HG02870 (cell line): ENCODE data around the gene CLCN5.
"Not testable (repeated sequence)": the region's sequence is repeated elsewhere in the genome, so short reads cannot be mapped to it uniquely, and the experiment has no call there.

Source experiments
- ATAC-seq: cut with Tn5 transposase; IDR thresholded peaks from one replicate; pipeline ENCODE4 v1.9.1; 2021; ENCODE audit warnings: mild to moderate bottlenecking, moderate library complexity; ENCODE audit not compliant: unreplicated experiment

The CLCN5 gene

GRCh38 chrX:49995107-49995731, 72.8 kb downstream of the CLCN5 start:
- ATAC-seq: no peak

GRCh38 chrX:49995795-49996455, 73.5 kb downstream of the CLCN5 start:
- ATAC-seq: no peak

GRCh38 chrX:49996474-49996873, 74.1 kb downstream of the CLCN5 start:
- ATAC-seq: no peak

GRCh38 chrX:49999087-49999486, 76.7 kb downstream of the CLCN5 start:
- ATAC-seq: no peak

GRCh38 chrX:50000937-50001542, 78.6 kb downstream of the CLCN5 start:
- no peak for ATAC-seq

GRCh38 chrX:50002067-50002714, 79.8 kb downstream of the CLCN5 start:
- ATAC-seq: peak; percentile 69

GRCh38 chrX:50003467-50003866, 81.1 kb downstream of the CLCN5 start:
- ATAC-seq: no peak

GRCh38 chrX:50003927-50004326, 81.5 kb downstream of the CLCN5 start:
- ATAC-seq: no peak

- ATAC-seq: not testable (repeated sequence)
These were observed 103.2 kb downstream of the CLCN5 start for GRCh38 chrX:50025591-50025990.

GRCh38 chrX:50035126-50035525, 112.7 kb downstream of the CLCN5 start:
- ATAC-seq: no peak

GRCh38 chrX:50036426-50036825, 114.0 kb downstream of the CLCN5 start:
- ATAC-seq: no peak

- no peak for ATAC-seq
These were observed 123.4 kb downstream of the CLCN5 start for GRCh38 chrX:50045823-50046222.

GRCh38 chrX:50049228-50049627, 126.8 kb downstream of the CLCN5 start:
- no peak for ATAC-seq

- no peak for ATAC-seq
These were observed 131.8 kb downstream of the CLCN5 start for GRCh38 chrX:50054147-50054546.

- no peak for ATAC-seq
These were observed 144.0 kb downstream of the CLCN5 start for GRCh38 chrX:50066318-50066937.

GRCh38 chrX:50067435-50068284, 145.3 kb downstream of the CLCN5 start:
- ATAC-seq: no peak

- no peak for ATAC-seq
These were observed 145.8 kb downstream of the CLCN5 start for GRCh38 chrX:50068285-50068563.

- ATAC-seq: no peak
These were observed 146.5 kb downstream of the CLCN5 start for GRCh38 chrX:50068893-50069292.

GRCh38 chrX:50071494-50071893, 149.1 kb downstream of the CLCN5 start:
- ATAC-seq: no peak

GRCh38 chrX:50072110-50072509, 149.7 kb downstream of the CLCN5 start:
- no peak for ATAC-seq

- ATAC-seq: no peak
These were observed 151.2 kb downstream of the CLCN5 start for GRCh38 chrX:50073601-50074000.
